Measurements from ENCODE around the gene TTLL7. TPM values are rescaled to one million over a fixed set of nuclear protein-coding genes. Genes with fewer than 3 reads are reported as not detected.

TTLL7 gene
- total and polyA plus RNA-seq, 9 donors: 14.0 to 35.0 (median 22.1) TPM

- Histone ChIP-seq H3K36me3 (ENCODE audit: control insufficient read depth, insufficient read depth, low read length) (no peaks in the 10 kb centered on the region), H3K27me3 (ENCODE audit: control insufficient read depth, insufficient read depth, low read length) (no peaks in the 10 kb centered on the region), H3K4me1 (ENCODE audit: control insufficient read depth, insufficient read depth, low read length) (no peaks in the 10 kb centered on the region), H3K27ac (ENCODE audit: low read length) (no peak overlapping the region), H3K9me3 (replicated peaks; ENCODE audit: control insufficient read depth, low read depth, low read length) (no peaks in the 10 kb centered on the region), H3K4me3 (ENCODE audit: low read length) (no peak overlapping the region)
- WGBS (ENCODE audit: insufficient coverage): 100% methylated on average over 1 of the region's 4 CpGs
- DNase-seq: no peak
Measured at GRCh38 chr1:83834621-83835264, 164.2 kb downstream of the TTLL7 start.

DNA sequence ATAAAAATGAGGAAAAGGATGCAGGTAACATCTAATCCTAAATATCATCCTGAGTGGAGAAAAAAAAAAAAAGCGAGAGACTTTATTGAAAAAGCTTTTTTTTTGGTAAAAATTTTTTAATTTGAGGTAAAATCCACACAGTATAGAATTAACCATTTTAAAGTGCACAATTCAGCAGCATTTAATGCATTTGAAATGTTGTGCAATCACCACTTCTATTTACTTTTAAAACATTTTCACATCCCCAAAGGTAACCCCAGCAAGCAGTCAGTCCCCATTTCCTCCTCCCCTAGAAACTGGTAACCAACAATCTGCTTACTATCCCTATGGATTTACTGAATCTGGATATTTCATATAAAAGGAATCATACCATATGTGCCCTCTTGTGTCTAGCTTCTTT, 166.7 kb downstream of the TTLL7 start:
- DNase-seq: no peak
- Histone ChIP-seq H3K27ac (ENCODE audit: low read length) (no peak overlapping the region), H3K36me3 (ENCODE audit: control insufficient read depth, insufficient read depth, low read length) (no peaks in the 10 kb centered on the region), H3K27me3 (ENCODE audit: control insufficient read depth, insufficient read depth, low read length) (no peaks in the 10 kb centered on the region), H3K4me1 (ENCODE audit: control insufficient read depth, insufficient read depth, low read length) (no peaks in the 10 kb centered on the region), H3K9me3 (replicated peaks; ENCODE audit: control insufficient read depth, low read depth, low read length) (no peaks in the 10 kb centered on the region), H3K4me3 (ENCODE audit: low read length) (no peak overlapping the region)
- no CpG with 5 or more reads among the region's 1 CpG for WGBS (ENCODE audit: insufficient coverage)

DNA sequence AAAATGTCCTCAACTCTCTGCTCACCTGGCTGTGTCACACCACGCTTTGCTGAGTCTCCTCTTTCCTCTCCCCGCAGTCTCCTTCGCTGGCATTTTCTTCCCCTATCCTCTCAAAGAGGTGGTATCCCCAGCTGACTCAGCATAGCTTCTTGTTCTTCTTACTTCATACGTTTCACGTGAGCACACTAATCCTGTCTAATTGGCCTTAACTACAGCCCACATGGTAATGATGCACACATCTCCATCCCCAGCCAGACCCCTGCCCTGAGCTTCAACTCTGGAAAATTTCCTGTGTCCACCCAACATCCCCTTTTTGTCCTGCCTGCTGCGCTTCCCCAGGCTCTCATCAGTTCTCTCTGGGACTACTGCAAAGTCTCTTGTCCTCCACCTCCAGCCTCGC, 169.8 kb downstream of the TTLL7 start:
- Histone ChIP-seq H3K27ac (ENCODE audit: low read length) (no peak overlapping the region), H3K27me3 (ENCODE audit: control insufficient read depth, insufficient read depth, low read length) (no peaks in the 10 kb centered on the region), H3K4me1 (ENCODE audit: control insufficient read depth, insufficient read depth, low read length) (no peaks in the 10 kb centered on the region), H3K4me3 (ENCODE audit: low read length) (no peak overlapping the region), H3K9me3 (replicated peaks; ENCODE audit: control insufficient read depth, low read depth, low read length) (no peaks in the 10 kb centered on the region), H3K36me3 (ENCODE audit: control insufficient read depth, insufficient read depth, low read length) (no peaks in the 10 kb centered on the region)
- 84% methylated on average over 7 of the region's 7 CpGs for WGBS (ENCODE audit: insufficient coverage)
- no peak for DNase-seq

DNA sequence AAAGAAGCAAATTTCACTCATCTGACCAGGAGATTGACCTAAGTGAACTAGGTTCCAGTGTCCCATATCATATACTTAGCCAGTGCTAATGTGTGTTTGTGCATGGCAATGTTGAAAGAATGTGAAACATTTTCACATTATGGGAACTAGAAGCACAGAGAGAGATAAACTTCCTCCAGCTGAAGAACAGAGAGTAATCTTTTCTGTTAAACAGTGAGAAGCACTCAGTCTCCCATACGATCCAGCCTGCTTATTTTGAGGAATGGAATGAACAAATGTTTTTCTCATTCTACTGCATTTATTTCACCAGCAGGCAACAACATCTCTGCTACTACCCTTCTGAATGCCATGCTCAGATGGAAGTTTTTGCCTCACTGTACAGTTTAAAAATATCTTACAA, 170.5 kb downstream of the TTLL7 start:
- no peaks in the 10 kb centered on the region for H3K4me1 ChIP-seq (ENCODE audit: control insufficient read depth, insufficient read depth, low read length)
- no peak overlapping the region for H3K27ac ChIP-seq (ENCODE audit: low read length)
- DNase-seq: peak; percentile 11
- no peak overlapping the region for H3K4me3 ChIP-seq (ENCODE audit: low read length)
- H3K27me3 ChIP-seq (ENCODE audit: control insufficient read depth, insufficient read depth, low read length): no peaks in the 10 kb centered on the region
- H3K9me3 ChIP-seq (replicated peaks; ENCODE audit: control insufficient read depth, low read depth, low read length): no peaks in the 10 kb centered on the region
- no peaks in the 10 kb centered on the region for H3K36me3 ChIP-seq (ENCODE audit: control insufficient read depth, insufficient read depth, low read length)
- WGBS (ENCODE audit: insufficient coverage): no CpG with 5 or more reads among the region's 1 CpG

- H3K27me3 ChIP-seq (ENCODE audit: control insufficient read depth, insufficient read depth, low read length): no peaks in the 10 kb centered on the region
- H3K36me3 ChIP-seq (ENCODE audit: control insufficient read depth, insufficient read depth, low read length): no peaks in the 10 kb centered on the region
- H3K4me1 ChIP-seq (ENCODE audit: control insufficient read depth, insufficient read depth, low read length): no peaks in the 10 kb centered on the region
- no peak overlapping the region for H3K4me3 ChIP-seq (ENCODE audit: low read length)
- WGBS (ENCODE audit: insufficient coverage): no CpG with 5 or more reads among the region's 2 CpGs
- no peak overlapping the region for H3K27ac ChIP-seq (ENCODE audit: low read length)
- H3K9me3 ChIP-seq (replicated peaks; ENCODE audit: control insufficient read depth, low read depth, low read length): no peaks in the 10 kb centered on the region
- peak; percentile 64 for DNase-seq
Measured at GRCh38 chr1:83827741-83828140, 171.2 kb downstream of the TTLL7 start.

DNA sequence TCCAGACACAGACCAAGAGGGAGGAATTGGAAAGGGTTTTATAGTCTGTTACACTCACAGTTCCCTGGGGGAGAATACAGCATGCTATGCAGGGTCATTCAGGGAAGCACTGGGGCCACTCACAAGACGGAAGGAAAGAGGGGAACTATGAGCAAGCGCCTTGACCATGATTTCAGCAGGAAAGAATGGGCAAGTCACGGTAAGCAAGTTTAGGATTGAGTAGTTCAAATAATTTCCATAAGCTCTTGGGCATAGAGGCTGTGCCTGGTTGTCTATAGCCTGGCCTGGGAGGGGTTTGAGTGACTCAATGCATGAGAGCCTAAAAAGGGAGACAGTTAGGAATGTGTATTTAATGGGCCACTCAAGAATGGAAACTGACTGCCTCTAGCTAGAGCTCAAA, 176.7 kb downstream of the TTLL7 start:
- no peaks in the 10 kb centered on the region for H3K36me3 ChIP-seq (ENCODE audit: control insufficient read depth, insufficient read depth, low read length)
- WGBS (ENCODE audit: insufficient coverage): 79% methylated on average over 3 of the region's 3 CpGs
- no peak overlapping the region for H3K4me3 ChIP-seq (ENCODE audit: low read length)
- no peaks in the 10 kb centered on the region for H3K27me3 ChIP-seq (ENCODE audit: control insufficient read depth, insufficient read depth, low read length)
- no peaks in the 10 kb centered on the region for H3K4me1 ChIP-seq (ENCODE audit: control insufficient read depth, insufficient read depth, low read length)
- H3K27ac ChIP-seq (ENCODE audit: low read length): no peak overlapping the region
- no peaks in the 10 kb centered on the region for H3K9me3 ChIP-seq (replicated peaks; ENCODE audit: control insufficient read depth, low read depth, low read length)
- DNase-seq: no peak

DNA sequence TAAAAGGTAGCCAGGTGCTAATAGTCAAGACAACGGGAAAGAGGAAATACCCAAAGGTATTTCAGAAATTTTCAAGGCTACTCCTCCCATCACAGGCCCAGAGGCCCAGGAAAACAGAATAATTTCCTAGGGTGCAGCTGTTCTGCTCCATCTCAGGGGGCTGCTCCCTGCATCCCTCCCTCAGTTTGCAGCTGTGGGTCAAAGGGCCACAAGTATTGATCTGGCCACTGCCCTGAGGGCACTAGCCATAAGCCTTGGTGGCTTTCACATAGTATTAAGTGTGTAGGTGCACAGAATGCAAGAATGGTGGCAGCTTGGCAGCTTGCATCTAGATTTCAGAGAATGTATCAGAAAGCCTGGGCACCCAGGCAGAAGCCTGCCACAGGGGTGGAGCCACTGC, 179.5 kb downstream of the TTLL7 start:
- Histone ChIP-seq H3K27ac (ENCODE audit: low read length) (no peak overlapping the region), H3K36me3 (ENCODE audit: control insufficient read depth, insufficient read depth, low read length) (no peaks in the 10 kb centered on the region), H3K4me3 (ENCODE audit: low read length) (no peak overlapping the region), H3K27me3 (ENCODE audit: control insufficient read depth, insufficient read depth, low read length) (no peaks in the 10 kb centered on the region), H3K4me1 (ENCODE audit: control insufficient read depth, insufficient read depth, low read length) (peaks cover 7% of the 10 kb centered on the region), H3K9me3 (replicated peaks; ENCODE audit: control insufficient read depth, low read depth, low read length) (no peaks in the 10 kb centered on the region)
- DNase-seq: no peak
- no CpG with 5 or more reads among the region's 1 CpG for whole genome bisulfite sequencing (ENCODE audit: insufficient coverage)

- DNase-seq: peak; percentile 21
- no peaks in the 10 kb centered on the region for H3K27me3 ChIP-seq (ENCODE audit: control insufficient read depth, insufficient read depth, low read length)
- no peak overlapping the region for H3K27ac ChIP-seq (ENCODE audit: low read length)
- 82% methylated on average over 2 of the region's 2 CpGs for WGBS (ENCODE audit: insufficient coverage)
- peaks cover 7% of the 10 kb centered on the region for H3K4me1 ChIP-seq (ENCODE audit: control insufficient read depth, insufficient read depth, low read length)
- H3K4me3 ChIP-seq (ENCODE audit: low read length): no peak overlapping the region
- H3K36me3 ChIP-seq (ENCODE audit: control insufficient read depth, insufficient read depth, low read length): no peaks in the 10 kb centered on the region
- no peaks in the 10 kb centered on the region for H3K9me3 ChIP-seq (replicated peaks; ENCODE audit: control insufficient read depth, low read depth, low read length)
Measured at GRCh38 chr1:83818916-83819315, 180.0 kb downstream of the TTLL7 start.

DNA sequence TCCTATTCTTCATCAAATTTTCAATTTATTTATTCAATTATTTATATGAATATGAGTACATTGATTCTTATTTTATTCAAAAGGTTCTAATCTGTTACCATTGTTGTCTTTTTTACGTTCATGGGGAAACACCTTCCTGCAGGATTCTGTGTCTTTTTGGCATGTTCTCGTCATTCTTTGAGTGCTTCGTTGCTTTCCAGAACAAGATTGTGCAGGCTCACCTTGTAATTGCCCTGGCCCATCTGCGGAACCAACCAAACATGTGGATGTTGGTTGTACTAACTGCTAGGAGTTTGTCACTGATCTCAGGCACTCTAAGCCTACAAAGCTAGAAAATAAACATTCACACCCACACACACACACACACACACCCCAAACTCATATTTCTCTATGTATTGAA, 182.1 kb downstream of the TTLL7 start:
- Histone ChIP-seq H3K27ac (ENCODE audit: low read length) (no peak overlapping the region), H3K4me1 (ENCODE audit: control insufficient read depth, insufficient read depth, low read length) (peaks cover 7% of the 10 kb centered on the region), H3K36me3 (ENCODE audit: control insufficient read depth, insufficient read depth, low read length) (no peaks in the 10 kb centered on the region), H3K4me3 (ENCODE audit: low read length) (no peak overlapping the region), H3K9me3 (replicated peaks; ENCODE audit: control insufficient read depth, low read depth, low read length) (no peaks in the 10 kb centered on the region), H3K27me3 (ENCODE audit: control insufficient read depth, insufficient read depth, low read length) (no peaks in the 10 kb centered on the region)
- WGBS (ENCODE audit: insufficient coverage): 66% methylated on average over 3 of the region's 4 CpGs
- DNase-seq: no peak

DNA sequence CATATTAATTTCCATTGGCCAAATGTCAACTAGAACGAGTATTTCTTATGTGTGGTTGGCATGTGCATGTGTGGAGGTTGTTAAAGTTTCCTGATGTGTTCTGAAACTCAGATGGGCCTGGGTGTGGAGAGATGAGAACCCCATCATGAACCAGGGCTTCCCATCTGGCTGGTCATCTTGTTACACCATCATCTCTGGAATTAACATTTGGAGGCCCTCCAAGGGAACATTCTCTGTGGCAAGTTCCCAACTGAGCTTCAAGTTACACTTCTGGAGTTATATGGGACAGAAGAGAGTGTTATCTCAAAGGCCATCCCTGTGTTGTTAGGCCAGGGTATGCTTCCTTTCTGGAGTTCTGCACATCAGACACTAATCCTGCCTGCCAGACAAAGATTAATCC, 183.6 kb downstream of the TTLL7 start:
- H3K4me1 ChIP-seq (ENCODE audit: control insufficient read depth, insufficient read depth, low read length): peaks cover 7% of the 10 kb centered on the region
- H3K4me3 ChIP-seq (ENCODE audit: low read length): no peak overlapping the region
- DNase-seq: peak; percentile 82
- no CpG with 5 or more reads among the region's 1 CpG for WGBS (ENCODE audit: insufficient coverage)
- H3K27me3 ChIP-seq (ENCODE audit: control insufficient read depth, insufficient read depth, low read length): no peaks in the 10 kb centered on the region
- no peak overlapping the region for H3K27ac ChIP-seq (ENCODE audit: low read length)
- H3K36me3 ChIP-seq (ENCODE audit: control insufficient read depth, insufficient read depth, low read length): no peaks in the 10 kb centered on the region
- H3K9me3 ChIP-seq (replicated peaks; ENCODE audit: control insufficient read depth, low read depth, low read length): no peaks in the 10 kb centered on the region
